Measurements from ENCODE around the gene SLC45A3.
A peak's percentile ranks its signal among the peaks of the same experiment; 100 is the strongest.

SLC45A3 gene

GRCh38 chr1:205666372-205667166, 13.7 kb downstream of the SLC45A3 start:
- 0 out of 2 replicates have a peak overlapping the region, but pooled peaks have one; percentile 37 for H3K27ac ChIP-seq
- no peak for TF ChIP-seq ZFX (IDR thresholded peaks at IDR 0.05; ENCODE audit: borderline replicate concordance)
- no peak for TF ChIP-seq CTCF (IDR thresholded peaks at IDR 0.05)

DNA sequence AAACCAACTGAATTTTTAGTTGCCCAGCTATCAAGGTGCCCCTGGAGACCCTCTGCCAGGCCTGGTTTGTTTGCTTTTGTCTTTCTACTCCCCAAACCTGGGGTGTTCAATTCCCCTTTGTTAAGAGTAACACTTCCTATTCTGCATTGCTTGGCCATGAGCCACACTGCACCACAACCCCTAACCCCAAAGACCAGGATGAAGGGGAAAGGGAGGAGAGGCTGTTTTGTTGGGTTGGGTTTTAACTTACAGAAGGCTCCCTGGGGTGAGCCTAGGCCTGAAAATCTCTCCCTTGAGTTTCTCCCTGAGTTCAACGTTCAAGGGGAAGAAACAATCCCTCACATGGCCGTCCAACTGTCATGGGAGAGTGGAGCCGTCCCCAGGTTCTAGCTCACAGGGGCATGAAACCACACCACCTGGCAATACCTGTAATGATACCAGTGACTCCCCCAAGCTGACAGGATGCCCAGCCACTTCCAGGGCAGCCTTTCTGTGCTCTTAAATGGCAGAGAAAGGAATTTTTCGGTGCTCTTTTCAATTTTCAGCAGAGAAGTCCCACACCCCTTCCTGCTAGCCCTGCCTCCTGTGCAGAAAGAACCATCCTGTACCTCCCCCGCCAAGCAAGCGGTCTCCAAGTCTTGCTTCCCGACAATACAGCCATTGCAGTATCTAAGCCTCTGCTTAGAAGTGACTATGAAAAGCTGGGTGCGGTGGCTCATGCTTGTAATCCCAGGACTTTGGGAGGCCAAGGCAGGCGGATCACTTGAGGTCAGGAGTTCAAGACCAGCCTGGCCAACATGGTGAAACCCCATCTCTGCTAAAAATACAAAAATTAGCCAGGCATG, 14.9 kb downstream of the SLC45A3 start:
- TF ChIP-seq ZFX (IDR thresholded peaks at IDR 0.05; ENCODE audit: borderline replicate concordance) = no peak
- H3K27ac ChIP-seq = peak overlapping the region; percentile 37

DNA sequence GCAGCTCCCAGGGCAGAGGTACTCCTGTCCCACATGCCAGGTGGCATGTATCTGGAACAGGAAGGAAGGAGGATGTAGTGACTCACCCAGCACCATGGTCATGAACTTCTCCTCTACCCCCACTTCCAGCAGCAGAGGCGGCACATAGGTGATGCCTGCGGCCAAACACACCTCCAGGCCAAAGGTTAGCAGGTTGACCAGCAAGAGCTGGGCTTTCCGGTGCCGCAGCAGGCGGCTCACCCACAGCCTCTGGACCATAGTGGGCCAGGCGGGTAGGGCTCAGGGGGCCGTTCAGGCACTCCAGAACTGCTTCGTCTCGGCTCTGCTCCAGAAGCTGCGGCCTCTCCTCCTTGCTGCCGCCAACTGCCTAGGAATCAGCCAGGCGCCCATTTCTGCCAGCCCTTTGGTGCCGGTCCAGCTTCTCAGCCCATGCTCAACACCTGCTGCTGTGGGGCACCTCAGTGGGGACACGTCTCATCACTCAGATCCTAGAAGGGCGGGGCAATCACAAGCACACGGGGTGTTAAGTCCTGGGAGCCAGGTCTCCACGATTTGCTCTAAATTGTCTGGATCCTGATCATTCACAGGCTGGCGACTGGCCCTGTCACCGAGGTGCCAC, 15.8 kb downstream of the SLC45A3 start:
- TF ChIP-seq ZFX (IDR thresholded peaks at IDR 0.05; ENCODE audit: borderline replicate concordance) (no peak), CTCF (IDR thresholded peaks at IDR 0.05) (no peak)
- peak overlapping the region; percentile 37; the same call in 1 of the 2 replicates for H3K27ac ChIP-seq

DNA sequence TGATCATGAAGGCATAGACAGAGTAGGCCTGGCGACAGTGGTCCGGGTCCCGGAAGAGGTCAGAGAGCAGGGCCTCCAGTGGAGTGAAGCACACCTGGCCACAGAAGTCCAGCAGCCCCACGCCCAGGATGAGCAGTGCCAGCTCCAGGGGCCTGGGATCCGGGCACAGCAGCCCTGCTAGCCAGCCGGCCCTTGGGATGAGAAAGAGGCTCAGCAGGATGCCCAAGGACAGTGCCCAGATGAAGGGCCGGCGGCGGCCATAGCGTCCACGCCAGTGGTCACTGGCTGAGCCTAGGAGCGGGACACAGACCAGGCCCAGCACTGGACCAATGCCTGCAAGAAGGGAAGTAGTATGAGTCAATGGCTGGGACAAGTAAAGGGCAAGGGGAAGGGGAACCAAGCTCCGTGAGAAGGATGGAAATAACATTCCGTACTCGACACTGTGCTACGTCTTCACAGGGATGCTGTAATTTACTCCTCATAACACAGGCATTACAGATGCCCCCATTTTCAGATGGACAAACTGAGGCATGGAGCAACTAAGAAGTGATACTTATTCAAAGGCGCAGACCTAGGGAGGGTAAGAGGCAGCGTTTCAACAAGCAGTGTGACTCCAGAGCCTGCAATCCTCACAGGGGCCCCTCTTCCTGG, 16.9 kb downstream of the SLC45A3 start:
- 0 out of 2 replicates have a peak overlapping the region, but pooled peaks have one; percentile 9 for H3K27ac ChIP-seq
- TF ChIP-seq CTCF (IDR thresholded peaks at IDR 0.05) (no peak), ZFX (IDR thresholded peaks at IDR 0.05; ENCODE audit: borderline replicate concordance) (no peak)

DNA sequence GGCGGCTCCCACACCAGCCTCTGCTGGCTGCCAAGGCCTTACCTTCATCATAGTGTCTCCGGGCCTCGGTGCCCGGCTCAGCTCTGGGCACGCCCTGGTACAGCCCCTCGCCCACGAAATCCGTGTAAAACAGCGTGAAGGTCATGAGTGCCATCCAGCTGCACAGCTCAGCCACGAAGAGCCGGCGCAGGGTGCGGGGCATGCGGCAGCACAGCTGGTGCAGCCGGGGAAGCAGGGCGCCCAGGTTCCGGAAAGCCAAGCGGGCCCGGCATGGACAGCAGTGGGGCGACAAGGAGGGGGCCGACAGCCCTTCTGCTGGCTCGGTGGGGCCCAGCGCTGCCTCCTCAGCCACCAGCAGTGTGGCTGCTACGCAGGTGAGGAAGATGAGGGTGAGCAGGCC, 17.5 kb downstream of the SLC45A3 start:
- TF ChIP-seq CTCF (IDR thresholded peaks at IDR 0.05) = no peak
- TF ChIP-seq ZFX (IDR thresholded peaks at IDR 0.05; ENCODE audit: borderline replicate concordance) = no peak

DNA sequence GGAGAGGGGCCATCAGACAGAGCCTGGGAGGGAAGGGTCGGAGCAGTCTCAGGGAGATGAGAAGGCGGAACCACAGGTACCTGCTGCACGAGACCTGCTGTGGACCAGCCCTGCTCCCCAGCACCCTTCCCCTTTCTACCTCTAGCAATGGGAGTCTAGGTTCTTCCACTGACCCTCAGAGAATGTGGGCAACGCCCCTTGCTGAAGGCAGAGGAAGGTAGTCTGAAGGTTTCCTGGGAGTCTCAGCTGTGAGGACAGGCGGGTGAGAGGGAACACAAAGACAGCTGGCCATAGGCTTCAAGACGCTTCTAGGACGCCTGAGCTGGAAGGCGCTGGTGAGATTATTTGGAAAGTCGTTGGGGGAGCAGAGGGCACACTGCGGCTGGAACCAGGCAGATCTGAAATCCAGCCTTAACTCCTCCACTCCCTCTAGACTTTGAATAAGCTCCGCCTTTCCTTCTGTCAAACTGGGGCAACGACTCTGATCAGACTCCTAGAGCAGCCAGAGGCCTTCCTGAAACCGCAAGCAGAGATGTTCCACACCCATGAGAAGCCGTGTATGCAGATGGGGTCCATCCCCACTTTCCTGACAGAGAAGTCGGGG, 18.1 kb downstream of the SLC45A3 start:
- peak overlapping the region; percentile 25; the same call in 1 of the 2 replicates for H3K27ac ChIP-seq
- TF ChIP-seq ZFX (IDR thresholded peaks at IDR 0.05; ENCODE audit: borderline replicate concordance) (no peak), CTCF (IDR thresholded peaks at IDR 0.05) (no peak)

More for the DNA sequence above, 17.5 kb downstream of the SLC45A3 start:
- 0 out of 2 replicates have a peak overlapping the region, but pooled peaks have one; percentile 9 for H3K27ac ChIP-seq
